ENCODE measurements around the gene GLRX. TPM values are rescaled to one million over a fixed set of nuclear protein-coding genes. Genes with fewer than 3 reads are reported as not detected.
A peak's percentile ranks its signal among the peaks of the same experiment; 100 is the strongest.

Gene GLRX
- total and polyA plus RNA-seq, 2 of the 13 experiments (the other 11 are each of a cell fraction or from before 2014, with no cell fraction given), result 63.8 to 499 TPM

GRCh38 chr5:95862671-95863382 lies 40.3 kb upstream of the GLRX start (continued):
- peak; percentile 79; the same call in 1 of the 2 replicates for TF ChIP-seq AHDC1 (CRISPR knock-in tag; IDR thresholded peaks at IDR 0.05; ENCODE audit: borderline replicate concordance)
- TF ChIP-seq BCL3 (CRISPR knock-in tag; IDR thresholded peaks at IDR 0.05), result no peak
- TF ChIP-seq RERE (CRISPR knock-in tag; IDR thresholded peaks at IDR 0.05; ENCODE audit: low read depth), result peak; percentile 73; the same call in 1 of the 2 replicates
- no peak for TF ChIP-seq BORCS8-MEF2B (CRISPR knock-in tag; IDR thresholded peaks at IDR 0.05)
- TF ChIP-seq HINFP (CRISPR knock-in tag; IDR thresholded peaks at IDR 0.05; ENCODE audit: low read depth), result no peak
- TF ChIP-seq ZNF337 (CRISPR knock-in tag; IDR thresholded peaks at IDR 0.05; ENCODE audit: borderline replicate concordance, low read depth), result no peak
- no peak for TF ChIP-seq SUZ12 (IDR thresholded peaks at IDR 0.05; ENCODE audit: low read depth, low read length)
- TF ChIP-seq SIX4 (CRISPR knock-in tag; IDR thresholded peaks at IDR 0.05), result peak; percentile 86
- TF ChIP-seq KDM2A (CRISPR knock-in tag; IDR thresholded peaks at IDR 0.05; ENCODE audit: borderline replicate concordance, low read depth), result no peak
- TF ChIP-seq ZNF703 (CRISPR knock-in tag; IDR thresholded peaks at IDR 0.05; ENCODE audit: borderline replicate concordance), result no peak
- peak; percentile 82 for TF ChIP-seq CEBPG (CRISPR knock-in tag; IDR thresholded peaks at IDR 0.05)
- peak; percentile 51; the same call in 1 of the 2 replicates for TF ChIP-seq SOX13 (IDR thresholded peaks at IDR 0.05)
- TF ChIP-seq SOX13 (CRISPR knock-in tag; conservative IDR thresholded peaks at IDR 0.05 in 1 of 2, IDR thresholded peaks at IDR 0.05 in 1 of 2), result peak in 1 of 2 experiments; percentile 84; a peak in 2 of 4 replicates
- TF ChIP-seq HOXD1 (CRISPR knock-in tag; IDR thresholded peaks at IDR 0.05), result peak; percentile 74; the same call in 1 of the 2 replicates
- TF ChIP-seq ZNF567 (CRISPR knock-in tag; IDR thresholded peaks at IDR 0.05; ENCODE audit: borderline replicate concordance), result no peak

Measured in HepG2 (cell line).